Activated T-helper 1 cell treated with anti-CD3 and anti-CD28 coated beads, Interleukin-12 subunit alpha, Interleukin-12 subunit beta, Interleukin-2, Interleukin-4 antibody, amounts not matched to agents 30 ng/mL and 10 ng/mL and 1 ng/mL, durations not matched to agents 14 hours and 24 hours and 36 hours (primary cell): ENCODE results near the gene NLRC4. TPM values are rescaled to one million over a fixed set of nuclear protein-coding genes. Genes with fewer than 3 reads are reported as not detected.
"Not testable (repeated sequence)": the region's sequence is repeated elsewhere in the genome, so short reads cannot be mapped to it uniquely, and the experiment has no call there.

Experiments
- DNase-seq: peaks from one replicate; pipeline ENCODE4 v3.0.0; 2021; ENCODE audit warnings: low spot score
- H3K27ac Mint-ChIP-seq: one replicate; pipeline ENCODE4 v1.8.0; 2021; ENCODE audit warnings: mild to moderate bottlenecking, mixed read lengths
- H3K27me3 Mint-ChIP-seq: one replicate; pipeline ENCODE4 v1.8.0; 2022; ENCODE audit warnings: mild to moderate bottlenecking, moderate library complexity, mixed read lengths; ENCODE audit not compliant: insufficient read depth
- H3K36me3 Mint-ChIP-seq: one replicate; pipeline ENCODE4 v1.8.0; 2021; ENCODE audit warnings: low read depth, mixed read lengths
- H3K4me1 Mint-ChIP-seq: one replicate; pipeline ENCODE4 v1.8.0; 2021; ENCODE audit warnings: low read depth, mixed read lengths
- H3K4me3 Mint-ChIP-seq: one replicate; pipeline ENCODE4 v1.8.0; 2021; ENCODE audit warnings: mild to moderate bottlenecking, moderate library complexity, mixed read lengths
- H3K9me3 Mint-ChIP-seq: one replicate; pipeline ENCODE4 v1.8.0; 2021; ENCODE audit warnings: mixed read lengths
- intact Hi-C: fragments of 100-400 bp; cut with micrococcal nuclease; formaldehyde crosslinking; loops from one replicate; pipeline ENCODE4 v1.15.1; 2024
- total RNA-seq: library from RNA; stranded (reverse); gene quantifications from 2 replicates; pipeline ENCODE4 v1.2.3, GENCODE V29; 2022

Gene NLRC4, protein sequence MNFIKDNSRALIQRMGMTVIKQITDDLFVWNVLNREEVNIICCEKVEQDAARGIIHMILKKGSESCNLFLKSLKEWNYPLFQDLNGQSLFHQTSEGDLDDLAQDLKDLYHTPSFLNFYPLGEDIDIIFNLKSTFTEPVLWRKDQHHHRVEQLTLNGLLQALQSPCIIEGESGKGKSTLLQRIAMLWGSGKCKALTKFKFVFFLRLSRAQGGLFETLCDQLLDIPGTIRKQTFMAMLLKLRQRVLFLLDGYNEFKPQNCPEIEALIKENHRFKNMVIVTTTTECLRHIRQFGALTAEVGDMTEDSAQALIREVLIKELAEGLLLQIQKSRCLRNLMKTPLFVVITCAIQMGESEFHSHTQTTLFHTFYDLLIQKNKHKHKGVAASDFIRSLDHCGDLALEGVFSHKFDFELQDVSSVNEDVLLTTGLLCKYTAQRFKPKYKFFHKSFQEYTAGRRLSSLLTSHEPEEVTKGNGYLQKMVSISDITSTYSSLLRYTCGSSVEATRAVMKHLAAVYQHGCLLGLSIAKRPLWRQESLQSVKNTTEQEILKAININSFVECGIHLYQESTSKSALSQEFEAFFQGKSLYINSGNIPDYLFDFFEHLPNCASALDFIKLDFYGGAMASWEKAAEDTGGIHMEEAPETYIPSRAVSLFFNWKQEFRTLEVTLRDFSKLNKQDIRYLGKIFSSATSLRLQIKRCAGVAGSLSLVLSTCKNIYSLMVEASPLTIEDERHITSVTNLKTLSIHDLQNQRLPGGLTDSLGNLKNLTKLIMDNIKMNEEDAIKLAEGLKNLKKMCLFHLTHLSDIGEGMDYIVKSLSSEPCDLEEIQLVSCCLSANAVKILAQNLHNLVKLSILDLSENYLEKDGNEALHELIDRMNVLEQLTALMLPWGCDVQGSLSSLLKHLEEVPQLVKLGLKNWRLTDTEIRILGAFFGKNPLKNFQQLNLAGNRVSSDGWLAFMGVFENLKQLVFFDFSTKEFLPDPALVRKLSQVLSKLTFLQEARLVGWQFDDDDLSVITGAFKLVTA
- total RNA-seq, result 0.05 and 0.07 TPM in 2 replicates

GRCh38 chr2:32264422-32265105 lies at the start of gene NLRC4:
Gene NLRC4 (minus strand): TSS chr2:32264886. CDS start chr2:32256775, 8,111 bp downstream.
- Mint-ChIP-seq H3K27me3 (peaks cover 6% of the 10 kb centered on the region), H3K4me3 (peak within 1 kb of the TSS; percentile 28), H3K36me3 (no peaks in the 10 kb centered on the region), H3K4me1 (peaks cover 14% of the 10 kb centered on the region), H3K27ac (peak within 1 kb of the TSS; percentile 89), H3K9me3 (no peaks in the 10 kb centered on the region)
- DNase-seq, result no peak
- intact Hi-C loops, result no loop called here

DNA sequence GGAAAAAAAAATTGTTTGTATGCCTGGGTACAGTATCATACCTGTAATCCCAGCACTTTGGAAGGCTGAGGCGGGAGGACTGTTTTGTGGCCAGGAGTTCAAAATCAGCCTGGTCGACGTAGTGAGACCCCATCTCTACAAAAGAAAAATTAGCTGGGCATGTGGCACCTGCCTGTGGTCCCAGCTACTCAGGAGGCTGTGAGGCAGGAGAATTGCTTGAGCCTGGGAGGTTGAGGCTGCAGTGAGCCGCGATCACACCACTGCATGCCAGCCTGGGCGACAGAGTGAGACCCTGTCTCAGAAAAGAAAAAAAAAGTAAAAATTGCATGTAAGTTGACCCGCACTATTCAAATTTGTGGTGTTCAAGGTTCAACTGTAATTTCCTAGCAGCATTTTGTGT lies 45.9 kb upstream of the NLRC4 start:
- peaks cover 5% of the 10 kb centered on the region for H3K36me3 Mint-ChIP-seq
- H3K4me1 Mint-ChIP-seq, result no peaks in the 10 kb centered on the region
- no peaks in the 10 kb centered on the region for H3K9me3 Mint-ChIP-seq
- H3K4me3 Mint-ChIP-seq, result no peak overlapping the region
- no peaks in the 10 kb centered on the region for H3K27me3 Mint-ChIP-seq
- H3K27ac Mint-ChIP-seq, result no peak overlapping the region
- intact Hi-C loops, result no loop called here
- no peak for DNase-seq

DNA sequence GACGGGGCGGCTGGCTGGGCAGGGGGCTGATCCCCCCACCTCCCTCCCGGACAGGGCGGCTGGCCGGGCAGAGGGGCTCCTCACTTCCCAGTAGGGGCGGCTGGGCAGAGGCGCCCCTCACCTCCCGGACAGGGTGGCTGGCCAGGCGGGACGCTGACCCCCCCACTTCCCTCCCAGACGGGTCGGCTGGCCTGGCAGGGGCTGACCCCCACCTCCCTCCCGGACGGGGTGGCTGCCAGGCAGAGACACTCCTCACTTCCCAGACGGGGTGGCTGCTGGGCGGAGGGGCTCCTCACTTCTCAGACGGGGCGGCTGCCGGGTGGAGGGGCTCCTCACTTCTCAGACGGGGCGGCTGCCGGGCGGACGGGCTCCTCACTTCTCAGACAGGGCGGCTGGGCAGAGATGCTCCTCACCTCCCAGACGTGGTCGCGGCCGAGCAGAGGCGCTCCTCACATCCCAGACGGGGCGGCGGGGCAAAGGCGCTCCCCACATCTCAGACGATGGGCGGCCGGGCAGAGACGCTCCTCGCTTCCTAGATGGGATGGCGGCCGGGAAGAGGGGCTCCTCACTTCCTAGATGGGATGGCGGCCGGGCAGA lies 29.4 kb upstream of the NLRC4 start:
- intact Hi-C loops, H3K4me3 Mint-ChIP-seq, DNase-seq, H3K4me1 Mint-ChIP-seq, H3K9me3 Mint-ChIP-seq, H3K27me3 Mint-ChIP-seq, H3K27ac Mint-ChIP-seq: not testable (repeated sequence)
- H3K36me3 Mint-ChIP-seq, result peaks cover 18% of the 10 kb centered on the region

DNA sequence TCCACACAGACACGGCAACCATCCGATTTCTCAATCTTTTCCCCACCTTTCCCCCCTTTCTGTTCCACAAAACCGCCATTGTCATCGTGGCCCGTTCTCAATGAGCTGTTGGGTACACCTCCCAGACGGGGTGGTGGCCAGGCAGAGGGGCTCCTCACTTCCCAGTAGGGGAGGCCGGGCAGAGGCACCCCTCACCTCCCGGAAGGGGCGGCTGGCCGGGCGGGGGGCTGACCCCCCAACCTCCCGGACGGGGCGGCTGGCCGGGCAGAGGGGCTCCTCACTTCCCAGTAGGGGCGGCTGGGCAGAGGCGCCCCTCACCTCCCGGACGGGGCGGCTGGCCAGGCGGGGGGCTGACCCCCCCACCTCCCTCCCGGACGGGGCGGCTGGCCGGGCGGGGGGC lies 28.8 kb upstream of the NLRC4 start:
- H3K4me3 Mint-ChIP-seq, H3K9me3 Mint-ChIP-seq, H3K27me3 Mint-ChIP-seq, intact Hi-C loops, DNase-seq, H3K27ac Mint-ChIP-seq: not testable (repeated sequence)
- Mint-ChIP-seq H3K4me1 (peaks cover 12% of the 10 kb centered on the region), H3K36me3 (peaks cover 16% of the 10 kb centered on the region)

DNA sequence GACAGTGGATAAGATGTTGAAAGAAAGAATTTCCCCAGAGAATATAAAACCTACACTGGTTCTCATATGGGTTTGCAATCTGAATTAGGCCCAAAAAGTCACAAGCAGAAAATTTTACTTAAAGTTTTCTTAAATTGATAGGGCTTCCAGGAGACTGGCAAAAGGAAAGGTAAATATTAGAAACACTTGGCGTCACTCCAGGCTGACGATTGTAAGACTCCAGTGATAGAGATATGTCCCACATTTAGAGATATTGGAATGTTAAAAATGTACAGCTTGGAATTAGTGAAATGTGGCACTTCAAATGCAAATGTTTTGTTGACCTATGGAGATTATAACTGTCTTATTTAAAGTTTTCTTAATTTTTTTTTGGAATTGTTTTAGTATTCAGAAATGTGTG lies 27.1 kb upstream of the NLRC4 start:
- Mint-ChIP-seq H3K36me3 (peaks cover 18% of the 10 kb centered on the region), H3K27ac (no peak overlapping the region), H3K9me3 (no peaks in the 10 kb centered on the region), H3K4me3 (no peak overlapping the region), H3K4me1 (peaks cover 23% of the 10 kb centered on the region), H3K27me3 (no peaks in the 10 kb centered on the region)
- intact Hi-C loops, result no loop called here
- no peak for DNase-seq

DNA sequence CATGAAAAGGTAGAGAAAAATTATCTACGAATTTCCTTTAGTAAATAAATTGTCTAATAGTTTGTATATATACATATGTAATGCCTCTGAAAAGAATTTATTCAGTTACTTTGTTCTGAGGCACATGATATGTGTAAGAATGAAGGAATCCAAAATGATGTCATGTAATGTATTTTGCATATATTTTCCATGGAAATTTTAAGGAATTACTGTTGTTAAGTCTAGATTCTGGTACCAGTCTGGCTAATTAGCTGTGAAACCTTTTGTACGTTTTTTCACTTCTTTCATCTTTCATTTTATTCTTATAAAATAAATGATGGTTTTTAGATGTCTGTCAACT lies 25.3 kb upstream of the NLRC4 start:
- intact Hi-C loops, result no loop called here
- Mint-ChIP-seq H3K4me1 (peaks cover 24% of the 10 kb centered on the region), H3K36me3 (peaks cover 12% of the 10 kb centered on the region), H3K4me3 (no peak overlapping the region), H3K27me3 (no peaks in the 10 kb centered on the region), H3K9me3 (no peaks in the 10 kb centered on the region), H3K27ac (no peak overlapping the region)
- DNase-seq, result no peak

- DNase-seq, result no peak
- Mint-ChIP-seq H3K4me3 (no peak overlapping the region), H3K4me1 (peaks cover 30% of the 10 kb centered on the region), H3K27me3 (no peaks in the 10 kb centered on the region), H3K9me3 (no peaks in the 10 kb centered on the region), H3K36me3 (peaks cover 17% of the 10 kb centered on the region), H3K27ac (no peak overlapping the region)
- intact Hi-C loops, result no loop called here
Observed at GRCh38 chr2:32289165-32289999, 24.7 kb upstream of the NLRC4 start.

GRCh38 chr2:32284321-32284720 lies 19.6 kb upstream of the NLRC4 start:
- H3K9me3 Mint-ChIP-seq, result no peaks in the 10 kb centered on the region
- peaks cover 39% of the 10 kb centered on the region for H3K4me1 Mint-ChIP-seq
- no peaks in the 10 kb centered on the region for H3K27me3 Mint-ChIP-seq
- H3K4me3 Mint-ChIP-seq, result no peak overlapping the region
- peaks cover 23% of the 10 kb centered on the region for H3K36me3 Mint-ChIP-seq
- H3K27ac Mint-ChIP-seq, result no peak overlapping the region
- DNase-seq, result no peak
- intact Hi-C loops, result no loop called here

DNA sequence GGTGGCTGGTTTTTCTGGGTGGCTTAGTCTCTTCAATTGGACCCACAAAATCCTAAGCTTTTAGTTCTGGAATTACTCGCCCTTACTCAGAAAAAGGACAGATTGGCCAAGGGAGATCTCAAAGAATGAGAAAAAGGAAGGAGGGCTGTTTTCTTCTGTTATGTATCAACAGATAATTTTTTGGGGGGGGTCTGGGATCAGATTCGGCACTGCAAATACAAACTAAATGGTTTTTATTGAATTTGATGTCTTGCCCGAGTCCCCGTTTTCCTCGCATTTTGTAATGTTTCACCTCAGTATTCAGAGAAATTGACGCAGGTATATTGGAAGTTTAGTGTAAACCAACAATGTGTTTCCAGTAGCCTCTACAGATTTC lies 13.8 kb upstream of the NLRC4 start:
- peaks cover 18% of the 10 kb centered on the region for H3K4me1 Mint-ChIP-seq
- intact Hi-C loops, result loop anchor here (1.0 to 10.0 kb wide), 3 partner anchors 241 to 346 kb away; partner anchors contain the start of genes DPY30, MEMO1 and TTC27
- H3K27ac Mint-ChIP-seq, result peak overlapping the region; percentile 85
- no peak for DNase-seq
- peaks cover 13% of the 10 kb centered on the region for H3K36me3 Mint-ChIP-seq
- H3K4me3 Mint-ChIP-seq, result peak overlapping the region; percentile 89
- no peaks in the 10 kb centered on the region for H3K9me3 Mint-ChIP-seq
- peaks cover 4% of the 10 kb centered on the region for H3K27me3 Mint-ChIP-seq

GRCh38 chr2:32277674-32278477 lies 13.2 kb upstream of the NLRC4 start, which contains the start of gene YIPF4:
Gene YIPF4 (plus strand): TSS chr2:32277904. CDS start chr2:32278156, 252 bp downstream.
- Mint-ChIP-seq H3K4me3 (peak within 1 kb of the TSS; percentile 89), H3K27me3 (peaks cover 4% of the 10 kb centered on the region), H3K36me3 (peaks cover 9% of the 10 kb centered on the region), H3K27ac (peak within 1 kb of the TSS; percentile 85), H3K4me1 (peaks cover 13% of the 10 kb centered on the region), H3K9me3 (no peaks in the 10 kb centered on the region)
- intact Hi-C loops, result loop anchor here (1.0 to 10.0 kb wide), 6 partner anchors 79 to 347 kb away; partner anchors contain the start of genes BIRC6, DPY30, MEMO1 and SLC30A6
- peak; percentile 84 for DNase-seq

DNA sequence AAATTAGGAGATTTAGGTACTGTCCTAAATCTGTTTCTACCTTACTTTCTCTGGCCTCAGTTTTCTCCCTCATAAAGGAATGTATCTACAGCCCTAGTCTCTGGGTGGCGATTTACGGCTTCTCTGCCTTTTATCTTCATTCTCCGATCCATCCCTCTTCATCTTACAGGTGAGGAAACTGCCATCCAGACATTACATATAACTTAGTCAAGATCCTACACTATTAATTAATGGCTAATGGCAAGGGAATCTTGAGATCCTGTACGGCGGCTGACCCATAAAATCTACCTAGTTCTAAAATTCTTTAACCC lies 12.6 kb upstream of the NLRC4 start:
- H3K36me3 Mint-ChIP-seq, result peaks cover 8% of the 10 kb centered on the region
- peaks cover 4% of the 10 kb centered on the region for H3K27me3 Mint-ChIP-seq
- intact Hi-C loops, result loop anchor here (1.0 to 10.0 kb wide), 5 partner anchors 80 to 347 kb away; partner anchors contain the start of genes BIRC6, DPY30, SLC30A6 and SPAST
- peak overlapping the region; percentile 85 for H3K27ac Mint-ChIP-seq
- H3K4me1 Mint-ChIP-seq, result peaks cover 13% of the 10 kb centered on the region
- peak overlapping the region; percentile 89 for H3K4me3 Mint-ChIP-seq
- H3K9me3 Mint-ChIP-seq, result no peaks in the 10 kb centered on the region
- no peak for DNase-seq
